HG03280 (cell line): ENCODE measurements around the gene MYOZ1.
"Not testable (repeated sequence)": the region's sequence is repeated elsewhere in the genome, so short reads cannot be mapped to it uniquely, and the experiment has no call there.

Experiments
- ATAC-seq: cut with Tn5 transposase; IDR thresholded peaks from one replicate; pipeline ENCODE4 v1.9.1; 2021; ENCODE audit warnings: mild to moderate bottlenecking, moderate library complexity; ENCODE audit not compliant: unreplicated experiment

The MYOZ1 gene, protein sequence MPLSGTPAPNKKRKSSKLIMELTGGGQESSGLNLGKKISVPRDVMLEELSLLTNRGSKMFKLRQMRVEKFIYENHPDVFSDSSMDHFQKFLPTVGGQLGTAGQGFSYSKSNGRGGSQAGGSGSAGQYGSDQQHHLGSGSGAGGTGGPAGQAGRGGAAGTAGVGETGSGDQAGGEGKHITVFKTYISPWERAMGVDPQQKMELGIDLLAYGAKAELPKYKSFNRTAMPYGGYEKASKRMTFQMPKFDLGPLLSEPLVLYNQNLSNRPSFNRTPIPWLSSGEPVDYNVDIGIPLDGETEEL

DNA sequence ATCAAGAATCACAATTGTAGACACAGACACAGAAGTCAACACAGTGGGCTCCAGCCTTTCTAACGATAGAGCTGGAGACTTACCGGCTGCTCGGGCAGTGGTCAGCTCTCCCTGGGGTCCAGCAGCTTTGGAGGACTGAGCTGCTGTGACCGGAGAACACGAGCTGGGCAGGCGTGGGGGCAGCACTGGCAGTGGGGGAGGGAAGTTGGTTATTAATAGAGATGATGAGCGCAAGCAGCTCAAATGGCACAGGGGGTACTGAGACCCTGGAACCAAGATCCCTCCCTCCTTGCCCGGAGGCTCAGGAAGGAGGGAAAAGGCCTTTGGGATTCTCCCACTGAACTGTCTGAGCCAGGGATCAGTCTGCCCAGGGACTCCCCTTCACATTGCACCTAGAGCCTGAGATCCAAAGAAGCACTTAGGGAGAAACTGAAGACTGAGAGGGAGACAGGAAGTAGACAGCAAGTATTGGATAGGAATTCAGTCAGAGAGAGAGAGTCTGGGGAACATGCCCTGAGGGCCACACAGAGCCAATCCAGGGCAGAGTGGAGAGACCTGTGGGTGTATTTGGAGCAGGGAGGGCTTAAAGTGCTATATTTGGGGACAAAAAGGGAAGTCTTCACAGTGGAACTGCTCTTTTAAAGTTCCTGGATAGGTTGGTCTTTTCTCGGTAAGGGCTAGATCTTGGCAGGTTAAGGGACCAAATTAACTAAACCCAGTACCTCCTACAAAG lies at the start of gene MYOZ1:
MYOZ1 (minus strand) TSS at position 147 of the 733 bp plus-strand sequence. CDS start 1,457 bp downstream, outside the sequence.
- no peak for ATAC-seq

DNA sequence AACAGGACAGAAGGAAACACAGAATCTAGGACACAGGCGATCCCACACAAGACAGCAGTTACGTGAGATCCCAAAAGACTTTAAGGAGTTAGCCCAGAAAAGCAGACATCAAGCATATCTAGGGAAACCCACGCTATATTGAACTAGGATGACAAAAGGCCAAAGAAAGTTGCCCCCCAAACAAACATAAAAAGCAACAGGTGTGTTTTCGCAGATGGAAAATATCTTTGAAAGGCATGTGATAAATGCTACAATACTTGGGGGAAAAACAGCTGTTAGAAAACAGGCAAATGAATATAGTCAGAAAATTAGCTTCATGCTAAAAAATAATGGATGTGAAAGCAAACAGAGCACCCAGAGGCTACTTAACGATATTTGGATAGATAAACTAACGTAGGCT lies 49.5 kb upstream of the MYOZ1 start:
- ATAC-seq = not testable (repeated sequence)

DNA sequence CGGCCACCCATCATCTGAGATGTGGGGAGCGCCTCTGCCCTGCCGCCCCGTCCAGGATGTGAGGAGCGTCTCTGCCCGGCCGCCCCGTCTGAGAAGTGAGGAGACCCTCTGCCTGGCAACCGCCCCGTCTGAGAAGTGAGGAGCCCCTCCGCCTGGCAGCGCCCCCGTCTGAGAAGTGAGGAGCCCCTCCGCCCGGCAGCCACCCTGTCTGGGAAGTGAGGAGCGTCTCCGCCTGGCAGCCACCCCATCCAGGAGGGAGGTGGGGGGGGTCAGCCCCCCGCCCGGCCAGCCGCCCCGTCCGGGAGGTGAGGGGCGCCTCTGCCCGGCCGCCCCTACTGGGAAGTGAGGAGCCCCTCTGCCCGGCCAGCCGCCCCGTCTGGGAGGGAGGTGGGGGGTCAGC lies 48.3 kb upstream of the MYOZ1 start:
- ATAC-seq = not testable (repeated sequence)

DNA sequence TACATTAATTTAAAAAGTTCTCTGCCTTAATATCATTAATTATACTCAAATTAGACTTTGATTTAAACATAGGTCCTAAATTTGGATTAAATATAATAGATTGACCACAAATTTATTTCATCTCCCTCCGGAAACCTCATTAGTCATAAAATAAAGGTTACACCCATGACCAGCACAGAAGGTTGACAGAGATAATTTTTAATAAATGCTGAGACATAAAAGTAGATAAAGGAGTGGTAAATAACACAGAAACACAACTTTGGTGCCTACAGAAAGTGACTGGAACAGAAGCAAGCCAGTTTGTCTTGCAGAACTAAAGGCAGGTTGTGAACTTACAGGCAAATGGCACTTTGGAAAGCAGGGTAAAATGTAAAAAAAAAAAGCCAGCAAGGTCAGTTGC lies 46.4 kb upstream of the MYOZ1 start:
- not testable (repeated sequence) for ATAC-seq

DNA sequence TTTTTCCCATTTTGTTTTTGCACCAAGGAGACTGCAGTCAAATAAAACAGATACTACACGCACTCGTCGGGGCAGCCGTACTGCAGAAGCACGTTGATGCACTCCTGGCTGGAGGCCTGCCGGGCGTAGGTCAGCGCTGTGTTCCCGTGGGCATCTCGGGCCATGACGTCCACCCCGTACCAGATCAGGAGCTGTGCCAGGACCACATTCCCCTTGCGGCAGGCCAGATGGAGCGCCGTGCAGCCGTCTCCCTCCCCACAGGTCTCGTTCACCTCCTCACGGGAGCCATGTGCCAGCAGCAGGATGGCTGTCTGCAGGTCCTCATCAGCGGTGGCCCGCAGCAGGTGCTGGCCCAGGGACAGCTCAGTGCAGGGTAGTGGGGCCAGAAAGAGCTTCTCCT lies 33.3 kb upstream of the MYOZ1 start:
- ATAC-seq = not testable (repeated sequence)

DNA sequence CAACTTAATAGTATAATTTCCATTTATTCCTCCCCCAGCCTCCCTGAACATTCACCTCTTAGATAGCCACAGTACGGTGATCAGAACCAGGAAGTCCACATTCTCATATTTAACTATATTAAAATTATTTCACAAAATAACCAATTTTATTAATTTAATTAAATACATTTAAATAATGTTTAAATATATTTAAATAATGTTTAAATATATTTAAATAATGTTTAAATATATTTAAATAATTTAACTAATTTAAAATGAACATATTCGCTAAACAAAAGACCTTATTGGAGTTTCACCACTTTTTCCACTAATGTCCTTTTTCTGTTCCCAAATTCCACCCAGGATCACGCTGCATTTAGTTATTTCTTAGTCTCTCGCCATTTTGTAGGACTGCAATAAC lies 27.1 kb upstream of the MYOZ1 start:
- ATAC-seq = not testable (repeated sequence)

DNA sequence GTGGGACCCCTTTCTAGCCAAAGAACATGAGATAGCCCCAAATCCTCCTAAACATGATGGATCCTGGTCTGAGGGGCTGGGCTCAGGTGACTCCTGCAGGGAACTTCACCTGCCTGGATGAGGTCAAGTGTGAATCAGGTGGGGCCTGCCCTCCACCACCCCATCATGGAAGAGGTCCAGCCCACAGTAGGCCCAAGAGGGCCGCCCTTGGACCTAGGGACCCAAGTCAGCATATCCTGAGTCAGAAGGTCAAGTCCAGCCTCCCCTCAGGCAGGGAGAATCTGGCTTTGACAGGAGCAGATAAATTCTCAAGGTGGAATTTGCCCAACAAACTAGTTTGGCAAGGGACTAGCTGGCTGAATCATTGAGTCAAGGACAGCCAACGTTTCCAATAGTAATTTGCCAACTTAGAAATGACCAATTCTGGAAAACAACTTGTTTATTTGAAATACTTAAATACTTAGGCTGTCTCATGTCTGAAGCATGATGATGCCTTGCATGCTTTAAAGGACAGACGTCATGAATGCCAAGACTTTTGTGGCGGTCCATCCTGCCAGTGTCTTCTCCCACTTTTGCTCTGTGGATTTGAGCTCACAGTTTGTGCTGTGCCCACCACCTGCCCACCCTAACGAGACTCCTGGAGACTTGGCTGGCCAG lies 25.0 kb upstream of the MYOZ1 start:
- not testable (repeated sequence) for ATAC-seq

DNA sequence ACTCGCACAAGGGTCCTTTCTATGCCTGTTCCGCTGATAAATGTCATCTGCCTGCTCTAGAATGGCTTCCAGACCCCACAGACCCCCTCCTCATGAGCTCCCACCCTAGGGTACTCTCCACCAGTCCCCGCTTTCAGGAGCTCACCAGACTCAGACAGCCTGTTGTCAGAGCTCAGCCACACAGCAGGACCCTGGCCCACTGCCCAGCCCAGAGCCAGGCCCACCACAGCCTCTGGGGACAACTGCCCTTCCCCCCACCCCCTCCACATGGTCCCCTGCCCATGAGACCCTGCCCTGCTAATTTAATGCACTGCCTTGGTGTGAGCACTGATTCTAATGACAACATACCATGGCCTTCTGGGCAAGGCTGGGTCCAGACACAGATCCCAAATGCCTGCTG lies 24.3 kb upstream of the MYOZ1 start:
- ATAC-seq = not testable (repeated sequence)

DNA sequence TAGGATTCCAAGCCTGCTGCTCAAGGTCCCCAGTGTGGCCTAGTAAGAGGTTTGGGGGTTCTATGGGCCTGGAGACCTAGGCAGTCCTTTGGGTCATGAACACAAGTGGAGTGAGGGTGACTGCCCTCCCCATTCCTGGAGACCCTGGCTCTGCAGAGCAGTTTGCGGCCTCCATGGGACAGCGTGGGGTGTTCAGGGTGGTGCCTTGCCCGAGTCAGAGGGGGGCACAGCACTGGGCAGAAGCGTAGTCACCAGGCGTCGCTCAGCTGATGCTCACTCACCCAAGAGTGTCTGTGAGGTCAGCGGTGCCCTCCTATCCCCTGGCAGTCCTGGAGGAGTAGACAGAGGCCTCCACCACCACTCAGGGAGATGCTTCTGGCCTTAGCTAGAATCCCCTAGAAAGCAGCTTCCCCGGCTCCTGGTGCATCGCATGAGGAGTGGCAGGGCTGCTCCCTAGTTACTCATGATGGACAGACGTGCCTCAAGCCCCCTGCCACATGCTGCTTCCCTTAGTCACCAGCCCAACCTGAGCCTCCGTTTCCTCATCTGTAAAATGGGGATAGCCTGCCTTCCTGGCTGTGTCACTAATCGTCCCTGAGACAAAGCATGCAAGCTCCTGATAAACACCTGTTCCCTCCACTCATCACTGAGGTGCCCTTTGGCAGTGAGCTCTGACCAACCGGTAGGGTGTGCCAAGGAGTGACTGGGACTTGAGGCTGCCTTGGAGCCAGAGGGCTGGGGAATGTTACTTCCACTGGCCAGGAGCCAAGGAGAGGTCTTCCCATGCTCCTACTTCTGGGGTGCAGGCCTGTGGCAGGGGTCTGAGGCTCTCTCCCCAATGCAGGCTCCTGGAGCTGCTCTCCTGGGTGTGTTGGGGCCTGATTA lies 23.1 kb upstream of the MYOZ1 start:
- ATAC-seq = not testable (repeated sequence)

DNA sequence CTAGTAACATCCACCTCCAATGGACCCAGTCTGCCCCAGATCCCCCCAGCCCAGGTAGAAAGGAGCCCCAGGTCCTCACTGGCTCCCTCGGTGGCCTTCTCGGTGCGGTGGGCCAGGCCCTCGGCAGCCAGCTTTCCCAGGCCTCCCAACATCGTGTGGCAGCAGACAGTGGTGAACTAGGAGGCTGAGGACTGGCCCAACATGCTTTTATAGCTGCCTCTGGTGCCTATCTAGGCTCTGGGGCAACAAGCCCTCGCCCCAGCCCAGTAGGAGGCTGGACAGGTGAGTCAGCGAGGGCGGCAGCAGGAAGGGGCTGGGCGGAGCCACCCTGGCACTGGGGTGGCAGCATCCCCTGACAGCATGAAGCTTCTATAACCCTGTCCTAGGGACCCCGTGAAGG lies 22.3 kb upstream of the MYOZ1 start:
- not testable (repeated sequence) for ATAC-seq

DNA sequence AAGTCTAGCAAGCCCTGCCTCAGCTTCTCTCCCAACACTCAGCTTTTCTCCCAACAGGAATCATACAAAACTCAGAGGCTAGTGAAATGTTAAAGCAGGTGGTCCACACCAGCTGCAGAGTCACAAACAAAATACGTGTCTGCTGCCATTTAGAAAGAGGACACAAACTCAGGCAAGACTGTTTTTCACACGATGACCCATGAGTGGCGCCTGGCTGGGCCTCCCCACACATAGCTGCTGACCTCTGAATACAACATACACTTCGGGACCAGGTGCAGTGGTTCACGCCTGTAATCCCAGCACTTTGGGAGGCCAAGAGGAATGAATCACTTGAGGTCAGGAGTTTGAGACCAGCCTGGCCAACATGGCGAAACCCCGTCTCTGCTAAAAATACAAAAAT lies 21.4 kb upstream of the MYOZ1 start:
- not testable (repeated sequence) for ATAC-seq

DNA sequence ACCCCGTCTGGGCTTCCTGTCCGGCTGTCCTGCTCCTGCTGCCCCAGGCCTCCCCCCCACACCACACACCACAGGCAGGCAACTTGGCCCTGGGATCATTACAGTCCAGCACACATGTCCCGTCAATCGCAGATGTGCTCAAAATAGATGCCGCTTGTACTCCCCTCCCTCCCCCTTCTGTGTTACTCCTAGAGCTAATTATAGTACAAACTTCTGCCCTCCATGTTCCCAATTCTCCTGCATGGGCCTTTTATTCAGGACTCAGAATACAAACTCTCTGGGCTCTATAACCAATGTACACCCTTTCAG lies 14.7 kb upstream of the MYOZ1 start, which contains the start of gene SYNPO2L:
SYNPO2L (minus strand) TSS at position 40 of the 309 bp plus-strand sequence. CDS start 107 bp downstream, outside the sequence.
- ATAC-seq = no peak

DNA sequence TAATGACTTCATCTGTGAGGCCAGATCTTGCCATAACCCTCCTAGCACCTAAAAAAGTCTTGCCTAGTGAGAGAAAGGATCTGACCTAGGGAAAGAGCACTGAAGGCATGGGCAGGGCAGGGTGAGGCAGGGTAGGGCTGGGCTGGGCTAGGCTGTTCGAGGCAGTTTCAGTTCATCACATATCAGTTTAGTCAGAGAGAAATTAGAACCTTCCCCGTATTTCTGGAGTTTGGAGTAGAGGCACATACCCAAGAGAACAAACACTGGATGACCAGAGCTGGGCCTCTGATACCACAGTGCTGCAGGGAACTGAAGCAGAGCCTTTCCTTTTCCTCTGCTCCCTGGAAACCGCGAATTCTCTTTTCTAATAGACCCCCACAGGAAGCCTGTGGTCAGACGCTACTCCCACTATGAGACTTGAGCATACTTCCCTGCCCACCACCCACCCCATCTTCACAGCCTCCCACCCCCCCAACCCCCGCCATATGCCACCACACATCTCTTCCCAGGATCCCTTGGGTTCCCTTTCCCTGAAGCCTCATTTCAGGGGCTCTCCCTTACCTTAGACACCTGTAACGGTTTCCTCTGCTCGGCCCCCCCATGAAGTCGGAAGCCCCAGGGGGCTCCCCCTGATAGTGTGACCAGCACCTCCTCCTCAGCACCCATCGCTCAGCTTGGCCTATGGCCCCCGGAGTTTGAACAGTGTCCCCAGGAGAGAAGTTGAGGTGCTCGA lies 14.1 kb upstream of the MYOZ1 start:
- ATAC-seq = no peak

DNA sequence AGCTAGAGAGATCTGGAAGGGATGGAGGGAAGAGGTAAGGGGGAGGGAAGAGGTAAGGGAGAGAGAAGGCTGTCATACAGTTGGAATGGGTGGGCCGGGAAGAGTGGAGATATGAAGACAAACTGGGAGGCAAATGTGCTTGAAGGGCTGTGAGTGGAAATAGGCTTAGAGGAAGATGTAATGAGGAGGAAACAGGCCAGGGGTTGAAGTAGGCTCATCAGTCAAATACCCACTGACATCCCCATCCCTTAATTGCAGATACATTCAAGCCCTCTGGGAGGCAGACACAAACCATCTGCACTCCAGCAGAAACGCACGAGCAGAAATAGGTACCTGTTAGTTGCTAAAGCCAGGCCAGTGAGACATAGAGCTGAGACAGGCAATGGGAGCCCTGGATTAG lies 12.4 kb upstream of the MYOZ1 start:
- no peak for ATAC-seq

DNA sequence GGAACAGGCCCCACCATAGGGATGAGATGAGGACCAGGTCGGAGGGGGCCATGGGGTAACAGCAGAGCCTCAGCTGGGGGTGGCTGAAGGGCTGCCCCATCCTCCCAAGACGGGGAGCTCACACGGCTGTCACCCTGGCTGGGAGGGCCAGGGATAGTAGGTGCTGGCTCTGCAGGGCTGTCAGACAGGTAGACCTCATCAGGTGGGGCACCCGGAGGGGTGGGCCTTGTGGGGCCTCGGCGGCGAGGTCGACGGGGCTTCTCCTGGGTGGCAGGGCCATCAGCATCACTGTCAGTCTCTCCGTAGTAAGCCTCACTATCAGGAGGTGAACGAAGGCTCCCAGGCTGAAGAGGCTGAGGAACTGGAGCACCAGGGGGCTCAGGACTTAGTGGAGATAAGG lies 11.9 kb upstream of the MYOZ1 start:
- no peak for ATAC-seq

DNA sequence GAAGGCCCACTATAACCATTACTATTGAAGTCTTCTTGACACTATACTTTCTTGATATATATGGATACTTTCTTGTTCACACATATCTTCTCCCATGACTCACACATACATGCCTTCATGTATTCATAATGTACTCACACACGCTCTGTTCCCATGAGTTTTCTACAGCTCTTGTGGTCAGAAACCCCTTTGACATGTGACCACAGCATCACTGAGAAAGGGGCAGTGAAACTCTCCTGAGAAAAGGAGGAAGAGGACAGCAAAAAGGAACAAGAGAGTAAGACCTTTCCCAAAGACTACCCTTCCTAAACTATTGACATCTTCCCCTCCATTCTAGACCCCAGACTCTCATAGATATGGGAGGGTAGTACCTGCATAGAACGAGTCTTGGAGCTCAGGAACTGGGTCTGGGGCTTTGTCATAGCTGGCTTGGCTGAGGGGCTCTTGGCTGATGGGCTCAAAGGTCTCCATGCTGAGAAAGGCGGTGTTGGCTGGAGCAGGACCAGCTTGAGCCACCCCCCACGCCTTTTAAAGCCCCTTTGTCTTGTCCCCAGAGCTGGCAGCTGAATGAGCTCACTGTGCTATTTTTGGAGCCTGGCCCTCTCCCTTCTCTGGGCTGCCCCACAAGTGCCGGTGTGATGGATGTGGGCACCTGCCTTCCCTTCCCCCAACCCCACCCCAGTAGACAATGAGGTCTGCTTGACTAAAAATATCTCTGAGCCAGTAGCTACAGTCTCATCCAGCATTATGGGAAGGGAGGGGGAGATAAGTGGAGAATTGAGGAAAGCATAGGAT lies 9.5 kb upstream of the MYOZ1 start:
- no peak for ATAC-seq

DNA sequence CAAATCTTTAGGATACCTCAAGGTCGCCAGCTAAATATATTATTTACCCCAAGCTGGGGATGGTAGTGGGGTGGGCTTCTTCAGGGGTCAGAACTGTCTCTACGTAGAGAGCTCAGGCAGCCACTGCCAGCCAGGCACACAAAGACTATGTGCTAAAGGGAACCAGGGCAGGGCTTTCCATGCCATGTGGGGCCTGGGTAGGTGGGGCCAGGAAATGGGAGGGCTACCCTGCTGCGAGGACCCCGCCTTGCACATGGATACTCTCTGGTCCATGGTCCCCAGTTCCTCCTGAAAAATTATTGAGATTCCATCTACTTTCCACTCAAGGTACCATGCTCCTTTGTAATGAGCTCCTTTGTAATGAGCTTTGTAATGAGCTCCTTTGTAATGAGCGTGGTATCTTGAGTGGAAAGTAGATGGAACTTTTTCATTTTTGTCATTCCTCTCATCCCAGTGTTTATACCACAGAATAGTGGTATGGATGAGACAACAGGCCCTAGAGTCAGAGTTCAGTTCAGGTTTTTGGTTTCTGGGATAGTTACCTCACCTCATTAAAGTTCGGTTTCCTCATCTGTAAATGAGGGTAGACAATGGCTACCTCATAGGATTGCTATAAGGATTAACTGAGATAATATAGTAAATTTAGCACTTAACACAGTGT lies 8.7 kb upstream of the MYOZ1 start:
- no peak for ATAC-seq

DNA sequence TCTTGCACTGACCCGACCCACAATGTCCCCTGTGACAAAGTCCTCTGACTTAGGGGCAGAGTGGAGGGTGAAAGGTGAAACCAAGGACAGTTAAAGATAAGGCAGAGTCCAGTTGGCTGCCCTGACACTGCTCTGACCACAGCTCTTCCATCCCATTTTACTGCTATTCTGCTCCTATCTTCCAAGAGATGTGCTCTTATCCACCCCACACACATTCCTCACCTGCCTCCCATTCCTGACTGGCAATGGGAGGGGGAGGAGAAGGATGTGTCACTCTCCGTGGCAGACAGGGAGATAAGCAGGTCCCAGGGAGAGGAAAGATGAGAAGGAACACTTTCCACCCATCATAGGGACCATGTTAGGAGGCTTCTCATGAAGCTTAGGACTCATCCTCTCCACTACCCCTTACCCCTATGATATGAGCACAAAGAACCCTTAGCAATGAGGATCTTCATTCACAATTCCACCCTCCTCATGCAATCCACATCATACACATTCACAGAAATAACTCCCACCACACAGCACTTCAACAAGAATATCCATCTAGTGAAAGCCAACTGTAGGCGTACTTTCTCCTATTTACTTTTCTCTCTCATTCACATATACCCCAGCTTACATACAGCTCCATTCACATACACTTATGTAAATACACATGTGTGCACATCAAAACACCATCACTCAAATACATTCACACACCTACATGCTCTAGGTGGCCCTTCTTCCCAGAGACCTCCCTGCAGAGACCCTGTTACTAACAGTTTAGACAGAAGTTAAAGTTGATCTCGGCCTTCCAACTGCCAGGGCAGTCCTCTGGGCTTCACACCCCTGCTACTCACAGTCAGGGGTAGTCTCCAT lies 7.9 kb upstream of the MYOZ1 start:
- ATAC-seq = no peak
